NCI-H82 treated with DMSO at 0.1 percent for 48 hours (cell line): ENCODE data around the gene MXD3.
A peak's percentile ranks its signal among the peaks of the same experiment; 100 is the strongest.
"Not testable (repeated sequence)": the region's sequence is repeated elsewhere in the genome, so short reads cannot be mapped to it uniquely, and the experiment has no call there.

Experiments
- DNase-seq: peaks from one replicate; lab custom pipeline; 2025; ENCODE audit not compliant: unreplicated experiment; lab: John Stamatoyannopoulos, UW

Gene MXD3, protein sequence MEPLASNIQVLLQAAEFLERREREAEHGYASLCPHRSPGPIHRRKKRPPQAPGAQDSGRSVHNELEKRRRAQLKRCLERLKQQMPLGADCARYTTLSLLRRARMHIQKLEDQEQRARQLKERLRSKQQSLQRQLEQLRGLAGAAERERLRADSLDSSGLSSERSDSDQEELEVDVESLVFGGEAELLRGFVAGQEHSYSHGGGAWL

DNA sequence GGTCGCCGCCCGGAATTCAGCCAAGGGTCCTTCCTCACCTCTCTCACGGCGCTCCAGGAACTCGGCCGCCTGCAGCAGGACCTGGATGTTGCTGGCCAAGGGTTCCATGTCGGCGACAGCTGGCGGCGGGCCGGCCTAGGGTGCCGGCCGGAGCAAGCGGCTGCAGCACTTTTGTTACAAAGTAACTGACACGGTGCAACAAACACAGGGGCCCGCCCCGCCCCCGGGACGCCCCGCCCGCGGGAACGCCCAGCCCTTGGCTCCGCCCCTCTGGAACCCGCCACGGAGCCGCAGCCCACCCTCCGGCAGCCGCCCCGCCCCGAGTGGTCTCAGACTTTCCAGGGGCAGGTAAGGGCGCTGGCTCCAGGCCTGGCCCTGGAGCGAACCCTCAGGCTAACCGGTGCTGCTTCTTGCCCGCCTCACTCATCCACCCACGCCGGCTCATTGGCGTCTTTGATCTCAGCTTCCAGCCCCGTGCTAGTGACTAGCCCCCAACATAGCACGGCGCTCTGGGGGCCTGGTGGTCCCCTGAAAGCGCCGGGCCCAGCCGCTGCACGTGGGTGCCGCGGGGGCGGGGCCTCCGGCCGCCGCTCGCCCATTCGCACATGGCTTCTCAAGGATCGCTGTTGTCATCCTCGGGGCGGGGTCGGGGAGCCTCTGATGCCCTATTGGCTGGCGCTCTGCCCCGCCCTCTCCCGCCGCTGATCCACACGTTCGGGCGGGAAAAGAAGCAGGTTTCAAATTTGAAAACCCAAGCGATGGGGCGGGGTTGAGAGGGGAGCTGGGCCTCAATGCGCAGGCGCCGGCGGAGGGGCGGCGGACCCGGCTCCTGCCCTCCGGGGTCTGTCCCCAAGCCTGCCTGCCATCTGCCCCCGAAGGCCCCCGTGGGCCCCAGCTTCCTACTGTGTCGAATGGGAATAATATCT lies at the start of gene MXD3:
Gene MXD3 (minus strand): TSS at position 176 of the 926 bp plus-strand sequence. CDS start 68 bp downstream, at position 108.
- DNase-seq: peak; percentile 91

DNA sequence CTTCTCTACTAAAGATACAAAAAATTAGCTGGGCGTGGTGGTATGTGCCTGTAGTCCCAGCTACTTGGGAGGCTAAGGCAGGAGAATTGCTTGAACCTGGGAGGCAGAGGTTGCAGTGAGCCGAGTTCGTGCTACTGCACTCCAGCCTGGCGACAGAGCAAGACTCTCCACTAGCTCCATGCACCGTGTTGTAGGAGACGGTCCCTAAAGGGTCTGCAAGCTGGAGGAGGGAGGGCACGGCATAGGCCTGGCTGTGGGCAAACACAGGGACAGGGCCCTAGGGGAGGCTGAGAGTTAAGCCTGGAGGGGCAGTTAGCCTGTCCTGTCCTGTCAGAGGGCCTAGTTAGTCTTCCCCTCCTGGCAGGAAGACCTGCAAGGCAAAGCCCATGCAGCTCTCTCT lies 49.0 kb upstream of the MXD3 start:
- DNase-seq: not testable (repeated sequence)

GRCh38 chr5:177359860-177360259 lies 48.2 kb upstream of the MXD3 start:
- no peak for DNase-seq

DNA sequence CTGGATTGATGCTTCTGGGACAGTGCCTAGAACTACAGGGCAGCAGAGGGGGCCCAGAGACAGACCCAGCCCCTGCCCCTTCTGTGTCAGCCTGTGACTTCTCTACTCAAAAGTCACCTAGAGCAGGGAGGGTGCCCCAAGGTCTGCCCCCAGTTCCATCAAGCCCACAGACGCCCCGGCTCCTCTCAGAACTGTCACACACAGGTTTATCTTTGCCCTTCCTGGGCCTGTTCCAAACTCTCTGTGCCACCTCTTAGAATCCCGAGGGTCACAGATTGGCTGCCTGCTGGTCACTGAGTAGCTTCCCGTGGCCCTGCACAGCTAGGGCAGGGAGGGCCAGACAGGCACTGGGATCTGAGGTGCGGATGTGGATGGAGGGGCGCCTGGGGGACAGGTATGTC lies 47.8 kb upstream of the MXD3 start:
- no peak for DNase-seq

DNA sequence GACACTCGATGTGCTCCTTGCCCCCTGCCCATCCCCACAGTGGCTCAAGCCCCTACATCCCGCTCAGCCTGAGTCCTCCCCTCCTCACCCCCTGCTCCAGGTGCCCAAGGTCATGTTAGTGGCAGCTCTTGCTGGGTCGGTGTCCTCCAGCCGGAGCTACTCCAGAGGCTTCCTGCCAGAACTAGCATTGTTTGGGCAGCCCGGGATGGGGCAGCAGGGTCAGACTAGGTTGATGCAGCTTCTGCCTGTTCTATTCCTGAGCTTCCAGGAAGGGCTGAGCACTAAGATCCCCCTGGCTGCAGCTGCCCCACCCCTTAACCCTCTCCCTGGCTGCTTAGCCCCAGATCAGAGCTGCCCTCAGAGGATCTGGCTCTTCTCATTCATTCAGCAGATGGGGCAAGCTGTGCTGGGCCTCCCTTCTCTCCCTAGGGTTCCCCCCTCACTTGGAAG lies 46.7 kb upstream of the MXD3 start:
- DNase-seq: no peak

GRCh38 chr5:177357459-177358351 lies 46.0 kb upstream of the MXD3 start, which contains the start of gene RGS14:
Gene RGS14 (plus strand): TSS chr5:177357924. CDS start chr5:177358025, 101 bp downstream.
- DNase-seq: no peak

DNA sequence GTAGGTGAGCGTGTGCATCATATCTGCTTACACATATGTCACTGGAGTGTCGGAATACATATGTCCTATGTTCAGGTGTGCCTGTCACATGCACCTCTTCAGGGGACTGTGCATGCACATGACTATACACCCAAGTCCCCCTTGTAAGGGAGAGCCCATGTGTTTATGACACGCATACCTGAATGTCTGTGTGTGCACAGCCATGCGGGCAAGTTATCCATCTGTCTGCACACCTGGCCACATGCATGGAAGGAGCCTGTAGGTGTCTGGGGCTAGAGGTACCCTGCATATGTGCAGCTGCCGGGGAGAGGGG lies 45.4 kb upstream of the MXD3 start:
- DNase-seq: no peak

- DNase-seq: no peak
Observed at GRCh38 chr5:177356746-177357145, 45.0 kb upstream of the MXD3 start.

GRCh38 chr5:177355868-177356168 lies 44.1 kb upstream of the MXD3 start:
- no peak for DNase-seq

DNA sequence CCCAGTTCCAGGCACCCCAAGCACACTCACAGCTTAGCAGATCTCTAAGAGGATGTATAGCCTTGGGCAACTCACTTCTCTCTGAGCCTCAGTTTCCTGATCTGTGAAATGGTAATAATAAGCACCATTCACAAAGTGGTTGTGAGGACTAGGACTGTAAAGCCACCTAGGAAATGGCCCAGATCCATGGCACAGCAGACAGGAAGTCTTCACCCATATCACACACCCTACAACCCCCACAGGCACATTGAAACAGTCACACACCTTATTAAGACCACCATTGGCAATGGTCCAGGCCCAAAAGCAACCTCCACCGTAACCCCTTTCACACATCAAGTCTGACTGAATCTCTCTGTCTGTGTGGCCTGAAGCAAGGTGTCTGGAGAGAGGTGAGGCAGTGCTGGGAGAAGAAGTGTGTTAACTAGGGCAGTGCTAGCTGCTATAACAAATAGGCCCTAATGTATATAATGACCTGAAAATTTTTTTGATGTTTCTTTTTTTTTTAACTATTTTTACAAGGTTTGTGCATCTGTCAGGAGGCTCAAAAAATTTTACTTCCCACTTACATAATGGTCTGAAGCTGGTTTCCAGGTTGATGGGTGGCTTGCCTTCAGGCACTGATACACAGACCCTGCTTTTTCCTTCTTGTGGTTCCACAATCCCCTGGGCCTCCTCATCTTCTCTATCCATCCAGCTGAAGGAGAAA lies 43.6 kb upstream of the MXD3 start:
- DNase-seq: no peak

DNA sequence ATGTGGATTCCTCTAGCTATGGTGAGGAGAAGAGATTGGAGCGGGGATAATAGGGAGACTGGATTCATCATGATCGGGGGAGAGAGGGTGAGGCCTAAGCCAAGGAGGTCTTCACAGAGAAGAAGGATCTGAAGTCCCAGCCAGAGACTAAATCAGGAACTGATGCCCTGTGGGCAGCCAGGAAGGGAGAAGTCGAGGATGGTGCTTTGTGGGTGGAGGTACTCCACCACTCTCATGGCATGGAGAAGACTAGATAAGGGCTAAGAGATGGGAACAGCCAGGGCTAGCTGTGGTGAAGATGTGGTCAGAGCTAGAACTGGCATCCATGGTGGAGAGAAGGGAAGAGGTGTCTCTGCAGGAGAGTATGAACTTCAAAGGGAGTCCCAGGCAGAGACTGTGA lies 43.0 kb upstream of the MXD3 start:
- DNase-seq: no peak

GRCh38 chr5:177354256-177354655 lies 42.6 kb upstream of the MXD3 start:
- no peak for DNase-seq

DNA sequence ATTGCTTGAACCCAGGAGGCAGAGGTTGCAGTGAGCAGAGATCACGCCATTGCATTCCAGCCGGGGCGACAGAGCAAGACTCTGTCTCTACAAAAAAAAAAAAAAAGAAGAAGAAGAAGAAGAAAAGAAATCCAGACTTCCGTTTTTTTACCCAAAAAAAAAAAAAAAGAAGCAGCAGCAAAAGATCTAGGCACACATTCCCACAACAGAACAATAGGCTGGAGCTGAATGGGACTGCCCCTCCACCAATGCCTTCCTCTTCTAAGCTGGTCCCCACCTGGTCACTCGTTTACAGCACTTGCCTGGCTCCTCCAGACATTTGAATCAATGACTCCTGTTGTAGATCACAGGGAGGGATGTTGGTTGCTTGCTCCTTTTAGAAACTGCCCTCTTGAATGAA lies 41.4 kb upstream of the MXD3 start:
- DNase-seq: no peak

DNA sequence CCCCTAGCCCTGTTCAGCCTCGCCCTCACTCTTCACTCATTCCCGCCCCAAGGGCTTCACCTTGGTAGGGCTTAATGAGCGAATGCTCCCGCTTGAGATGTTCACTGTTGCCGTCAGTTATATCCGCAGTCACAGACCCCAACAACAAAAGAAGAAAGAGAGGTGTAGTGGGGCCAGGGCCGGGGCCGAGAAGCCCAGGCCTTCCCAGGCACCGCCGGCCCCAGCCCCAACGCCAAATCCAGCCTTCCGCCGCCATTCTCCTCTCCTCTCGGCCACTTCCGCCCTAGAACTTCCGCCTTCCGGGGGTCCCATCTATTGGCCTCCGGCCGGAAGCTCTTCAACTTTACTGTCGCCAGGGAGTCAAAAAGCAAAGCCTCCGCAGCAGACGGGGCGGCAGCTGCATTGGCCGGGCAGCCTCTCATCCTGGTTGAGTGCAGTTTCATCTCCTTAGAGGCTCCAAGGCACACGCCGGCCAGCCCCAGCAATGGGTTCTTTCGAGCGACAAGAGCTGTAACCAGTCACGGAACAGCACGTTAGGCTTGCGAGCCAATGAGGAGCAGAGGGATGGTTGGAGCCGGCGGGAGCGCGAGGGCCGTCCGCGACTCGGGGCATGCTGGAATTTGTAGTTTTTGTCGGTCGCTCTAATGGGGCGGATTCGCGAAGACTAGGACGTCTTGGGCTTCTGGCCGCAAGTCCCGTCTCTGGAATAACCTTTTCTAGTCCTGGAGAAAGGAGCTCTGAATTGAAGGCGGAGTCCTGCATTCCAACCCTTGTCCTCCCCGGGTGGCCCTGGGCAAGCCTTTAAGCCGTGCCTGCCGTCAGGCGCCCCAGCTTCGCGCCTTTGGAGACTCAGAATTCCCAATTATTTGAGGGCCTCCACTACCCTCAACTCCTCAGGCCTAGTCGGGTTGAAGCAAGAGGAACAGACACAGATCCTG lies 40.0 kb upstream of the MXD3 start, which contains the start of gene LMAN2:
Gene LMAN2 (minus strand): TSS at position 277 of the 938 bp plus-strand sequence. CDS start 21 bp downstream, at position 256.
- DNase-seq: peak; percentile 74

GRCh38 chr5:177350776-177351391 lies 39.2 kb upstream of the MXD3 start:
- no peak for DNase-seq

DNA sequence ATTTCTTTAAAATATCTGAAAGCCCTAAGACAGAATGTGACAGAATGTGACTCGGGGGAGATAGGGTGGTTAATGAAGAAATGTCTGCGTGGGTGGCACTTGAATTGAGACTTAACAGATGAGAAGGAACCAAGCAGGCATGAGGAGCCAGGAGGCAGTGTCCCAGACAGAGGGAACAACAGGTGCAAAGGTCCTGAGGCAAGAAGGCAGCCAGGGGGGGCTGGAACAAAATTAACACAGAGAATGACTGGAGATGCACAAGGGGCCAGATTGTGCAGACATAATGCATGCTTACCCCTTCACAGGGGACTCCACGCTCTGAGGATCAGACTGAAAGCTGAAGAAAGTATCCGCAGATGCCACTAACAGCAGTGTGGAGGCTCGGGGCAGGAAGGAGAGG lies 38.1 kb upstream of the MXD3 start:
- no peak for DNase-seq

DNA sequence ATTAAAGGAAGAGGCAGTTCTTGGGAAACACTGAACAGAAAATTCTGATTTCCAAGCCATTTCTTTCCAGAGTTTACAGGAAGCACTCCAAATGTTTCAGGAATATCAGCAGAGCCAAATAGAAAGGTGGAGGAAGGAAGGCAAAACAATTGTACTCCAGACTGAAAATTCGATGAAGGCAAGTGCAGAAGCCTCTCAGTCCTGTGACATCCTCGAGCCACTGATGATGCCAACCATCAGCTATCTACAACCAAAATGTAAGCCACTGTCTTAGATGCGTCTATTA lies 37.6 kb upstream of the MXD3 start:
- DNase-seq: no peak

- DNase-seq: no peak
Observed at GRCh38 chr5:177347699-177348098, 36.0 kb upstream of the MXD3 start.

GRCh38 chr5:177346820-177347219 lies 35.1 kb upstream of the MXD3 start:
- DNase-seq: no peak

DNA sequence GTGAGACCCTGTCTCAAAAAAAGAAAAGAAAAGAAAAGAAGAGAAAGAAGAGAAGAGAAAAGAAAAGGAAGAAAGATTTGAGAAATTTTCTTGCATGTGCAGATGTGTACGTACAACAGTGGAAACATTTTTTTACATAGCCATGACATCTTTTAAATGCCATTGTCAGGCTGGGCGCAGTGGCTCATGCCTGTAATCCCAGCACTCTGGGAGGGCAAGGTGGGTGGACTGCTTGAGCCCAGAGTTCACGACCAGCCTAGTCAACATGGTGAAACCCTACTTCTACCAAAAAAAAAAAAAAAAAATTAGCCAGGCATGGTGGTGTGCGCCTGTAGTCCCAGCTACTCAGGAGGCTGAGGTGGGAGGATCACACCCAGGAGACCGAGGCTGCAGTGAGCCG lies 33.2 kb upstream of the MXD3 start:
- DNase-seq: no peak
